Measurements from ENCODE around the gene CHERP. TPM values are rescaled to one million over a fixed set of nuclear protein-coding genes. Genes with fewer than 3 reads are reported as not detected.
"Not testable (repeated sequence)": the region's sequence is repeated elsewhere in the genome, so short reads cannot be mapped to it uniquely, and the experiment has no call there.

Gene CHERP
- total RNA-seq, 1 donor from 2014 or later, result 6.8 TPM

DNA sequence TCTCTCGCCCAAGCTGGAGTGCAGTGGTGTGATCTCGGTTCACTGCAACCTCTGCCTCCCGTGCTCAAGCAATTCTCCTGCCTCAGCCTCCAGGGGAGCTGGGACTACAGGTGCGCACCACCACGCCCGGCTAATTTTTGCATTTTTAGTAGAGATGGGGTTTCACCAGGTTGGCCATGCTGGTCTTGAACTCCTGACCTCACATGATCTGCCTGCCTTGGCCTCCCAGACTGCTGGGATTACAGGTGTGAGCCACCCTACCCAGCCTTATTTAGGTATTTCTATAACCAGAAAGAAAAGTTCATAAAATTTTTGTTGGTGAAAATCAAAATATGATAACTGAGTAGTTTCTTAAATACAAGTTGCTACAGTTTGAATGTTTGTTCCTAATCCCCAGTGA lies 1.5 kb upstream of the CHERP start:
- DNase-seq (ENCODE audit: low read depth), result not testable (repeated sequence)

DNA sequence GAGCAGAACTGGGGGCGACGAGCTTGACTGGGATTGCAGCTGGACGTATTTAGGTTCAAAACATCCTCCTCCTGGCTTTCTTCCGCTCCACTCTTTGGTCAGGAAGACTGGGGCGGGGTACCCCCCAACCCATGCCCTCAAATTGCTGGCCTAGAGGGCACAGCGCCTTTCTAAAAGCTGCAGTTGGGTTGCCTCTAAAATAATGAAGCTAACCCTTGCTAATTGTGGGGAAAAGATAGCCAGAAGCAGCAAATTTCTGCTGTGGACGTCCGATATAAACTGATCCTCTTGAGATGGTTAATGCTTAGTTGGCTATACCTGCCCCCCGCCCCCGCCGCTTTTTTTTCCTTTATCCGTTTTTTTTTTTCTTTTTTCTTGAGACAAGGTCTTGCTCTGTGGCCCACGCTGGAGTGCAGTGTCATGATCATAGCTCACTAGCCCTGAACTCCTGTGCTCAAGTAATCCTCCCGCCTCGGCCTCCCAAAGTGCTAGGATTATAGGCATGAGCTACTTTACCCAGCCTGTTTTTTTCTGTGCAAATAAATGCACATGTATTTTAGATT lies 754 bp upstream of the CHERP start:
- peak; percentile 9 for DNase-seq (ENCODE audit: low read depth)

DNA sequence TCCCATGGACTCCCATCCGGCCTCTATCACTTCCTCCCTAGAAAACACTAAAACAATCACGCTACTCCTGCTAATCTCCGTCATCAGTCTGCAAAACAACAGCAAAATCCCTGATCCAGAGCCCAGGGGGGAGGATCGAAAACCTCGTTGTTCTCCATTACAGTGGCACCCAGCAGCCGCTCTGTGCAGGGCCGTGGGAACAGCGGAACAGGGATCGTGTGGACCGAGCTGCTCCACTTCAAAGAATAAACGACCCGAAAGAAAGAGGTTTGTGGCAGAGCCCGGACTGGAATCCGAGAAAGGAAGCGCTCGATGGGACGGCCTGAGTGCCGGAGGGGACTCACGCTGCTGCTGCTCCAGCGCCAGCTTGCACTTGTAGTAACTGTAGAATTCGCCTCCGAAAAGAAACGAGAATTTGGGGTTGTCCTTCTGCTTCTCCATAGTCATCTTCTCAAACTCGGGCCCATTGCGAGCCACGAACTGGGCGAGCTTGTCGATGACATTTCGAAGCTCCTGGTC lies 652 bp downstream of the CHERP start:
- no peak for DNase-seq (ENCODE audit: low read depth)

DNA sequence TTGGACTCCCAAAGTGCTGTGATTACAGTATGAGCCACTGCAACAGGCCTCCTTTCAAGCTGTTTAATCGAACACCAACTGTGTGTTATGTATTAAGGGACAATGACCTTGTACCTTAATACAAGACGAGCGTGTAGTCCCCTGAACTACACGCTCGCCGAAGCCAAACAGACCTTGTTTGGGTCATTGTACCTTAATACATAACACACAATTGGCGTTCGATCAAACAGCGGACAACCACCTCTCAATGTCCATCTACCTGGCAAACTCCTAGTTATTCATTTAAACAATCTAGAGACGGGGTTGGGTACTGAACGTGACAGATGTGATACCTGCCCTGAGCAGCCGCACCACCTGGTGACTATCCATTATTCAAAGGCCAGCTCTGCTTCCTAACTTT lies 1.3 kb downstream of the CHERP start:
- no peak for DNase-seq (ENCODE audit: low read depth)

DNA sequence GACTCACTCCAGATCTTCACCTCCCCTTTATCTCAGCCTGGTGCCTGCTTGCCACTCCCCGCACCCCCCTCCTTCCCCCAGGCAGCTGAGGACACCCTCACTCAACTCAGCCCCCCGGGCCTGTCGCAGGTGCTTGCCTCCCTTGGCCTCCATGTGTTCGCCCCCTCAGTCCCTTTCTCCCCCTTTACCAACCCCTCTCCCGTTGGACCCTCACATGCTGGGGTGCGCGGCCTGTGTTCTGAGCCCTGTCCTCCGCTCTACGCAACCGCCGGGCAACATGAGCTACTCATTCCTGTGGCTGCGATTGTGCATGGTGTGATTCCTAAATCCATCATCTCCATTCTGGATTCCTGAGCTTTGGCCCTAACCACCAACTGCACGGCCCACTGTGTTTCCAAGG lies 5.1 kb downstream of the CHERP start:
- no peak for DNase-seq (ENCODE audit: low read depth)

DNA sequence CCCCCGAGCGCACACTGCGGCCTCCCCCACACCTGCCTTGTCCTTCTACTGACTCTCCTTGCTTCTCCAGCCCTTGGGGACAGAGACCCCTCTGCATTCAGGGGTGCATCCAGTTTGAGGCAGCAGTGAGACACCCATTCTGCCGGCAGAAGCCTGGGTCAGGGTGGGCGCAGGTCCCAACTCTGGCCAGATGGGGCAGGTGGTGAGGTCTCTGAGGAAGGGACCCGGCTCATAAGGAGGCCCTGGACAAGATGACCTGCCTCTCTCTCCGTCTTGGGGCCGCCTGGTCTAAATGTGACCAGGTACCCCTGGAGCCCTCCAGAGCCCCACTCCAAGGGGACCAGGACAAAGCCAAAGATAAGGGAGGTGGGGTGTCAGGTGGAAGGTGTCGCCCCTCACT lies 6.1 kb downstream of the CHERP start:
- DNase-seq (ENCODE audit: low read depth), result no peak

DNA sequence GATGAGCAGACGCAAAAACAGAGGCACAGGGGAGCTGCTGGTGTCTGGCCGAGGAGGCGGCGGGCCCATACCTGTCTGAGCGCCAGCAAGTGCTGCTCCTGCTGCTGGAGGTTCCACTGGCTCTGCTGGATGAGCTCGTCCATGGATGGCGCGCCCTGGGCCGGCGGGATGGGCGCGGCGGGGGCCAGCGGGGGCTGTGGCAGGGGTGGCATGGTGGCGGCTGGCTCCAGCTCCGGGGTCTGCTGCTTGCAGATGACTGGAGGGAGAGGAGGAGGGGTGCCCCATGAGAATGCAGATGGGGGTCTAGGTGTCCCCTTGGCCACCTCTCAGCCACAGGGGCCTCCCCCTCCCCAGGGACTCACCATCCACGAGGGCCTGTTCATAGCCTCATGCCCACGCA lies 6.9 kb downstream of the CHERP start:
- no peak for DNase-seq (ENCODE audit: low read depth)

DNA sequence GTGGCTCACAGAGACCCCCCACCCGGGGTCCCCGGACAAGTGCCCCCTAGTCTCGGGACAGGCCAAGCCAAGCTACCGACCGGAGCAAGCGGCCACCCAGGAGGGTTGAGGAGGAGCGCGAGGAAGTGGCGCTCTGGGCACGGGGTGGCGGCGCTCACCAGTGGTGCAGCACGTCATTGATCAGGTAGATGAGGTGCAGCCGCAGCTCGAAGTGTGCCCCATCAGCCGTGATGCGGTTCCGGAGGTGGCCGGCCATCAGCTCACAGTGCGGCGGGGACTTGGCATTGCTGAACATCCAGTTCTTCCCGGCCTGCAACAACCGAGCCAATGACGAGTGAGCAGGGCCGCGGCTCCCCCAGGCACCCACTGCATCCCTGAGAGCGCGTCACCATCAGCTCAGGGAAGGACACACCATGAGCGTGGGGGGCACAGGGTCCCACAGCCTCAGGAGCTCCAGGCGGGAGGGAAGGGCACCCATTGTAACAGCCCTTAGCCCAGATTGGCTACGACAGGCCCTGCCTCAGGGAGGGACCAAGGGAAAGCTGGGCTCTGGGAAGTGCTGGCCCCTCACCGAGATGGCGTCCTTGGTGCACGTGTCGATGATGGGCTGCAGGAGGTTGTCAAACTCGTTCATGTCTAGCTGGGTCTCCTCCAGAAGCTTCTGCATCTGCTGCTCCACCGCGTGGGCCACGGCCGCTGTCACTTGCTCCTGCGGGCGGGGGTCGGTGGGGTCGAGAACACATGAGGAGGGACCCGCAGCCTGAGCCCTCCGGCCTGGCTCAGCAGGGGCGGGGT lies 9.6 kb downstream of the CHERP start:
- no peak for DNase-seq (ENCODE audit: low read depth)

DNA sequence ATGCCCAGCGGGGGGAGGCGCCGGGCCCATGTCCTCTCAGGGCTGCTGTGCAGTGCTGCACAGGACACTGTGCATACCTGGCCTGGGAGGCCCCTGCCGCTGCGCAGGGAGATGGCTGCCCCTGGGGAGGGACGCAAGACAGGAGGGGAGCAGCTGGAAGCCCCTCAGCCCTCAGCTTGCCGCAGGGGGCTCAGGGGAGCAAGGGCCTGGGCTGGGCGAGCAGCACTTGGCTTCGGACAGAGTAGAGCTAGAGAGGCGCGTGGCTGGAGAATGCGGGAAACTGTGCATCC lies 10.9 kb downstream of the CHERP start:
- DNase-seq (ENCODE audit: low read depth), result no peak

DNA sequence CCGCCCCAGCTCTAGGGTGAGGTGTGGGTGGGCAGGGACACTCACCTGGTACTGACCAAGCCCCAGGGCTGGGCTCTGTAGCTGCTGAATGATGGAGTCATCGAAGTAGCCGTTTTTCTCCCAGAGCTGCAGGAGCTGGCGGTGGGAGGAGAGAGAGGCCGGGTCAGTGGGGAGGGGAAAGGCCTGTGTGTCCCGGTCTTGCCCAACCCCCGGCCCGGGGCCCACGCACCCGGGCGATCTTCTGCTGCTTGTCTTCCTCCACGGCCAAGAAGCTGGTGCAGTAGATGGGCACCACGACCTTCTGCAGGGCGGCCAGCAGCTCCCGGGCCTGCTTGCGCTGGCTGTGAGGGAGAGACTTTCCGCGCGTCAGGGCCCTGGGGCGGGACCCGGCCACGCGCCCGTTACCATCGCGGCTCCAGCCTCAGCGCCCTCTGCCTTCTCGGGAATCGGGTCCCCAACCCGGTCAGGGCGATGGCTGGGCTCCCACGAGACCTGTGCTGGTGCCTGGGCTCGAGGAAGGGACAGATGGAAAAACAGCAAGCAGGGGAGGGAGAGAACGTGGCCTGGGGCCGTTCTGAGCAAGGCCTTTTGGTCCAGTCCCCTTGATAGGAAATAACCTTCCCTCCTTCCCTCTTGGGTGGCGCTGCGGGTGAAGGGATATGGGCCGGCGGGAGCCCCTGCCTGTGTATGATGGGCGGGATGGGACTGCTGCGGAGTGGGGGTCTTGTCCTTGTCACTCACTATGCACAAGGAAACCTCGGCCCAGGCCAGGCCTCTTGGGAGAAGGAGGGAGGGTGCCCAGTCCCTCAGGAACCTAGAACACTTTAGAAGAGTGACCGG lies 11.5 kb downstream of the CHERP start:
- no peak for DNase-seq (ENCODE audit: low read depth)

DNA sequence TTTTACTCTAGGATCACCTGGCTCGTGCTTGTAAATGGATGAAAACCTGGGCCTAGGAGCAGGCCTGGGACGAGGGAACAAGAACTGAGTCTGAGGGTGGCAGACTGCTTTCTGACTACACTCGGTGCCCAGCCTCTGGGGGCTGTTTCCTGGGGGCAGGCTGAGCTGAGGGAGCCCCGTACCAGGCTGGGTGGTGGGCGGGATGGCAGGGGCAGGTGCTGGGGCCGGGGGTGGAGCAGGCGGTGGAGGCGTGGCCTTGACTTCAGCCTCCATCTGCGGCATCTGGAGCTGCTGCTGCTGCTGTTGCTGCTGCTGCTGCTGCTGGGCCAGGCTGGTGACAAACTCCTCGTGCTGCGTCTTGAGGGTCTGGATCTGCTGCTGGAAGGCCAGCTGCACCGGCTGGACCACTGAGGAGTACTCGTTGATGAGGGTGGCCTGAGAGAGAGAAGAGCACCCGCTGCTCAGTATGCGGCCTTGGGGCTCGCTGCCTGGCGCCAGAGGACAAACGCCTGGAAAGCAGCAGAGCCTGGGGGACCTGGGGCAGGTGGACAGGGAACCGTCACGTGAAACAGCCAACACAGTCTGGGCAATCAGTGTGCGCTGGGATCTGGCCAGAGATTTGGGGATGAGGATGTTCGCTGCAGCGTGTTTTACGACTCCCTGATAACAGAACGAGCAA lies 12.6 kb downstream of the CHERP start:
- DNase-seq (ENCODE audit: low read depth), result no peak

DNA sequence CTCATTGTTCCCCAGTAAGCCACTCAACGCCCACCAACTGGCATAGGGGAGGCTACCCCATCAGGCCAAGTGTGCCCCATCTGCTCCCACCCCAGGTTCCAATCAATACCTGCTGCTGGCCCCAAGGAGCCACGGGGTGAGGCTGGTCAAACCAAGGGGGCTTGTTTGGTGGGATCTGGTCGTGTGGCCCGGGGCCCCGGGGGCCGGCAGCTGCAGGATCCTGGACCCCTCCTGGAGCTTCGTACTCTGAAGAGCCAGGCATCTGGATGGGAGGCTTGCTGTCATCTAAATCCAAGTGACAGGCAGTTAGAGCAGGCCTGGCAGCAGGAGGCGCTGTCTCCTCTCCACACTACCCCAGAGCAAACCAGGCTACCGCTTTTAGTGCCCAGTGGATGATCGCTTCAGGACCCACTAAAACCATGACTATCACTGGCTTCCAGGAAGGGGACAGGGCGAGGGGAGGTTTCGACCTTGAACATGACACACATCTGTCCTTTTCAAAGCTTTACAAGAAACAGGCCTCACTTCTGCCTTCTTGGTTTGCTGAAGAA lies 14.2 kb downstream of the CHERP start:
- DNase-seq (ENCODE audit: low read depth), result no peak

DNA sequence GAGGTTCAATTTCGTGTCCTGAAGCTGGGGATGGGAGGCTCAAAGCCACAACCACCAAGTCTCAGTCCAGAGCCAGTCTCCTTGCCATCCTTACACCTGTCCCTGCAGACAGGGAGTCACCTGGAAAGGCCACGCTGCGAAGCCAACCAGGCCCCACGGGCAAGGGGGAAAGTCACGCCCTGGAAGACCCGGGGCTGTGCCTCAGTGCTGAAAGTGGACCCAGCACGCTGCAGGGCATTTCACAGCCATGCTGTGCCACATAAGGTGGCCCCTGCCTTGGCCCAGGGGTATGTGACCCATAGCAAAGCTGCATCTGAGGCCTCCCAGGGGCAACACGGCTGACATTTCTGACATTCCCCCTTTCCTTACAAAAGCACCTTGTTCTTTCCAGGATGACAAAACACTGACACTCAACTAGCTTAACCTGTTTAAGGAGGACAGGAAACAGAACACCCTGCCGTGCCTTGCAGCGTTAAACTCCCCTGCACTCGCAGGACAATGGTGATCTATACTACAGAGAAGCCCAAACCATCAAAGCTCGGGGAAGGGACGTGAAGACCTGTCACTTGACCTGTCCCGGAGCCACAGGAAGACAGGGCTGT lies 14.8 kb downstream of the CHERP start:
- no peak for DNase-seq (ENCODE audit: low read depth)

DNA sequence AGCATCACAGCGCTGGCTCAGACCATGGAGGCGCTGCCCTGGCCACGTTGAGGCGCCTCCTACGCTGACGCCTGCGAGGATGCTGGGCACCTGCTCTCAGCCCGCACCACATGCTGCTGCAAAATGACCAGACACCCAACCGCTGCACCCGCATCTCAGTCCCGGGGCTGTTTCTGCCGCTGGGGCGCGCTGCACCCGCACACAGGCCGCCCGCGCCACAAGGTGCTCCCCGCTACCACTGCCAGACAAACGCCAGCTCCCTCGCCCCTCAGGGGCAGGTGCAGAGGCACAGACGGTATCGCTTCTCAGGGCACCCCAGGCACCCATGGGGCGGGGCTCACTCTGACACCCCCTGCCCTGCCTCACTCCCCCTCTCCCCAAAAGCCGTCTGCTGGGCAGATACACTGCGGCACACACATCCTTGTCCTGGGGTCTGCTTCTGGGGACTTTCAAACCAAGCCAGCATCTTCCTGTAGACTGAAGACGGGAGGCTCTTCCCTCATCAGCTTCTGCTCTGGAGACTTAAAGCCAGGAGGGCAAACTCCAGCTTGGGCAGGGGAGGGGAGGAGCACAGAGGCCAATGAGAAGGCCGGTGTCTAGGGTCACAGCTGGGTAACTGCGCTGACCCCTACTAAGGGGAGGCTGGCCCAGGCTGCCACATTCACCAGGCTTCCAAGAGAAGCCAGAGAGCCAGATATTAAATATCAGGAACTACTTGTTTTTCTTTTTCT lies 16.3 kb downstream of the CHERP start:
- no peak for DNase-seq (ENCODE audit: low read depth)

DNA sequence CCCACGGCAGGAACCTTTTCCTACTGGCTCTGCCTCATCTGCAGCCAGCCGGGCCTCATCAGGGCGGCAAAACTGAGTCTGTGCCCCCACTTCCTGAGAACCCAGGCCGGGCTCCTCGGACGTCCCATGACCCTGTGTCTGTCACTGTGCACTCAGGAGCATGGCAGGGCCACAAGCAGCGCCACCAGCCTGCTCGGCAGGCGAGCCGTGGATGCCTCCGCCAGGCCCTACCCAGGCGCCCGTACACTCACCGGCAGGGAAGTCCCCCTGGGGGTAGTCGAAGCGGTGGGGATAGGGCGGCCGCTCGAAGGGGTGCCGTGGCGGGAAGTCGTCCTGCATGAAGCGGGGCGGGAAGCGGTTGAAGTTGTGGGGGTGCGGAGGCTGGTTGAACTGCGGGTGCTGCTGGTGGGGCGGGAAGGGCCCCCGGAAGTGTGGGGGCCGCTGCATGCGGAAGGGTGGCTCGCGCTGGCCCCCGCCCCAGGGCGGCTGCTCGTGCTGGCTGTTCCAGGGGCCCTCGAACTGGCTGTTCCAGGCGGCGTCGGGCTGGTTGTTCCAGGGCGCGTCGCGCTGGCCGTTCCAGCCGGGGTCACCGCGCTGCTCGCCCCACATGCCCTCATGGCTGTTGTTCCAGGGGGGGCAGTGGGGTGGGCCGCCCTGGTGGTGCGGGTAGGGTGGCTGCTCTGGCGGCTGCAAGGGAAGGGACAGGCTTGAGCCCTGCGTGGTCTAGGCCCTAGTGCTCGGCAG lies 17.1 kb downstream of the CHERP start:
- DNase-seq (ENCODE audit: low read depth), result no peak

DNA sequence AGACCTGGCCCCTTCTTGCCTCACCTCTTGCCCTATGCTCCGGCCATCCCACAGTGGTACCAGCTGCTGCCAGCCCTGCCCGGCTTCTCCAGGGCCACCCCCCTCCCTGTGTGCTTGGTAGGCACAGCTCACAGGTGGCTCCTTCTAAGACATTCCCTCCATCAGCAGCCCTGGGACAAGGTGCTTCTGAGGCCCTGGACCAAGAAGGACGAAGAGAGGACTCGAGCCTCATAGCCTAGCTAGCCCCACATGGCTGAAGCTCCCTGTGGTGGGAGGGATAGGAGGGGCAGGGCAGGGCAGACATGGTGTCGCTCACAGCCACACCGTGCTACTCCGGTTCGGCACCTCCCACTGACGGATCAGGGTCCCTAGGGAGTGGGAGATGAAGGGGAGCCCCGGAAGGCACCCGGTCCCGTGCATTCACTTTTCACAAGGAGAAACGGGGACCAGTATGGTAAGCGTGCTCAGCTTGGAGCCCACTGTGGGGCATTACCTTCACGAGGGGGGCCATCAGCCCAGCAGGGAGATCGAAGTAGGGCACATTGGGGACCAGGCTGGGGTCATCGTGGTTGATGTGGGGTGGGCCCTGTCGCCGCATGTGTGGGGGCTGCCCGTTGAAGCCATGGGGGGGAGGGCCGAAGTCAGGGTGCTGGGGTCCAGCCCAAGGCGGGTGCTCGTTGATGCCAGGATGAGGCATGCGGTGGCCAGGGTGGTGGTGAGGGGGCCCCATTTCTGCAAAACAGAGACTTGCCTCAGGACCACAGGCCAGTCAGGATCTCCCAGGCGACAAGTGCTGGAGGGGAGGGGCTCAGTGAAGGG lies 19.5 kb downstream of the CHERP start:
- DNase-seq (ENCODE audit: low read depth), result no peak

DNA sequence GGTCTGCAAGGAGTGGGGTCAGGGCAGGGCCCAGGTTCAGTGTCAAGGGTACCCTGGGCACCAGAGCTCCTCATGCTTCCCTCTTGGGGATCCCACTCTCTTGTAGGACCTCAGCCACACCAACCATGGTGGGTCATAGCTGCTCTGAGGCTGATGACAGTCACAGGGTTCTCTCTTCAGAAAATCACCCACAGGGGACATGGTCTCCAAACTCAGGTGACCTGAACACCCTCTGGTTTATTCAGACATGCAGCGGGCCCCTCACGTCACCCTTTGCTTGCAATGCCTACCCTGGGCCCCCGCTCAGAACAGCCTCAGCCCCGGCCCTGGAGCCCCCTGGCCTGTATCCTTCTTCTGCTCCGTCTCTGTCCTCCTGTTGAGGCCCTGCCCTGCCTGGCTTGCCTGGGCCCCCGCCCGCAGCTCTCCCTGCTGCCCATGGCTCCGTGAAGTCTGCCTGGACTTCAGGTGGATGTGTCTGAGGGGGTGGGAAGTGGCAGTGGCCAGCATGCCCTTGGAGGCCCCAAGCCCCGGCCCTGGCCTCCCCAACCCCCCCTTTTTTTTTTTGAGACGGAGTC lies 20.4 kb downstream of the CHERP start:
- no peak for DNase-seq (ENCODE audit: low read depth)

DNA sequence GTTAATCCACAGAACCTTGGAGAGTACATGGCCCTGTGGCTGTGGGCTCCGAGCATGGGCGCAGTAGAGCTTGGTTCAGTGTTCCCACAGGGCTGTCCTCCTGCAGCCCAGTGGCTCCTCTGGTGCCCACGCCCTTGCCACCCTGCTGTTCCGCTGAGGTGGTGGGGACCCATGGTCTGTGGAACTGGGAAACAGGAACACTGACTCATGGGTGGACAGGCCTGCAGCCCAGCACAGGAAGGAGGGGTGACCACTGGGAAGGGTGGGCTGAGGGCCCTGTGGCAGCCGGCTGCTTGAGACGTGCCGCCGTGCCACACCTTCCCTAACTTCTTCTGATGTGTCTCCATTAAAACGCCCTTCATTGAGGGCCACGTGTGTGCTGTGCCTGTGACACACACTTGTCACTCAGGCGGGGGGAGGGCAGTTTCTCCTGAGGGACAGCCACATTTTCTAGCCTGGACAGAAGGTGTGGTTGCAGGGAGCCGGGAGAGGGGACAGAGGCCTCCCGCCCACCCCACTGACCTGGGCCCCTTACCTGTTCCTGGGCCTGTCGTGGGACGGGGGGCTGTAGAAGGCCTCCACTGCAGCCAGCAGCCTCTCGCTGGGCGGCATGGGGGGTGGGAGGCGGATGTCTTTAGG lies 21.1 kb downstream of the CHERP start:
- no peak for DNase-seq (ENCODE audit: low read depth)
